HG02798 (cell line): ENCODE results near the gene KDM4C.

Experiments used
- ATAC-seq: cut with Tn5 transposase; IDR thresholded peaks from one replicate; pipeline ENCODE4 v1.9.1; 2021; ENCODE audit warnings: mild to moderate bottlenecking; ENCODE audit not compliant: unreplicated experiment, poor library complexity

KDM4C gene

DNA sequence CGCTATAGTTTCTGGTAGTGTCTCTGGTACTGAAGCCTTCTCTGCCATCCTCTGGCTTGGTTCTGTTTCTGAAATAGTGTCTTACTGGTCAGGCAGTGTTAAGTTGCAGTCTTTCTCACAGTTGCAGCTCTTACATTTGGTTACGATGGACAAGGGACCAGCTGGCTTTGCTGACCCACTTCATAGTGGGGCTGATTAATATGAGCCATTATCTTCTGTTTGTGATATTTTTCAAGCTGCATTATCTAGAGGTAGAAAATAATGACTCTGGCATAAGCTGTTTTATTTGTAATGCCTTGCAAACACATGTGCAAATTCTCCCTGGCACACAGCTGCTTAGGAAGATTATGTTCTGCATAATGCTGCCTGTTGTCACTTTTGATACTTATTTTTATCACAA lies 199.1 kb downstream of the KDM4C start:
- no peak for ATAC-seq

DNA sequence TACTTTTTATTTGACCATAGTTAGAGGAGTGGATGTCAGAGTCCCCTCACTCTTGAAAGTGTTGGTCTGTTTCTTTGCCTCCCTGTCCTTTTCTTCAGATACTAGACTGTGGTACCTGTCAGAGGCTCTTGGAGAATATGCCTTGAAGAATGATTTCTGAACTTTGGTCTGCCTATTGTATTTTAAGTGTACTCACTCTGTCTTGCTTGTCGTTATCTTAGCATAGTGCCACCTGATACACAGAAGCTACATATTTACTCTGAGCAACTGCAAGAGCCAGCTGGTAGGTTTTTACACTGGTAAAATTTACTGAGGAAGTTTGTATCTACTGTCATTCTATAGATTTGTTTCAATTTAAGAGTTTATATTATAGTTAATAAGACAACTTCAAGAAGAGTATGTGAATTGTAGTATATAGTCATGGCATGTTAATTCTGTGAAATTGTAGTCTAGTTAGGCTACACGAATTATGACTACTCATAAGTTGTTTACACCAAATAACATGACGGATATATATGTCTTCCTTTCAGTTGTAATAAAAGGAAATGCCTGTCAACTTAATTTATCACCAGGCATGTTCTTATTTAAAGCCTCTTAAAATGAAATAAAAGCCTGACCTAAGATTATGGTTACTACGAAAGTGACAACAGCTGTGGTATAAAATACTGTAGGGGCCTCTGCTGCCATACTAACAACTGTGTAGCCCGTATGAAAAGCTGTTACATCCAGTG lies 201.7 kb downstream of the KDM4C start:
- no peak for ATAC-seq

- peak; percentile 49 for ATAC-seq
Measured at GRCh38 chr9:6960777-6961176, 203.0 kb downstream of the KDM4C start.

- no peak for ATAC-seq
Measured at GRCh38 chr9:6961845-6962522, 204.2 kb downstream of the KDM4C start.

GRCh38 chr9:6965566-6965965 lies 207.8 kb downstream of the KDM4C start:
- ATAC-seq = no peak

- ATAC-seq = no peak
Measured at GRCh38 chr9:6968271-6968670, 210.5 kb downstream of the KDM4C start.

DNA sequence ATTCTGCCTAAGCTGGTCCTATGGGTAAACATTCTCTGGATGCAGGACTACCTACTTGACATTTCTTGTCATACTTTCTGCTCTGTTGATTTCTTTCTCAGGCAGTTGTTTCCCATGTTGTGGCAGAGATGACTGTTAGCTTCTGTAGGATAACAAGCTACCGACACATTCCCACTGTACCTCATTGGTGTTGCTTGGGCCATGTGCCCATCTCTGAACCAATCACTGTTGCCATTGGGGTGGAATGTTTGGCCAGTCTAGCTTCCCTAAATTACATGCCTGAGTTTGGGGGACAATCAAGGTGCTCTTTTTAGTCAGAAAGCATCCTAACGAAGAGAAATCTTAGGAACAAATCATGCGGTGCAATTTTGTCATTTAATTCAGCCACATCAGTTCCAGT lies 212.0 kb downstream of the KDM4C start:
- no peak for ATAC-seq

- no peak for ATAC-seq
Measured at GRCh38 chr9:6973089-6973488, 215.3 kb downstream of the KDM4C start.

GRCh38 chr9:6973762-6974161 lies 216.0 kb downstream of the KDM4C start:
- ATAC-seq = peak; percentile 96

- ATAC-seq = no peak
Measured at GRCh38 chr9:6975198-6975597, 217.4 kb downstream of the KDM4C start.

- no peak for ATAC-seq
Measured at GRCh38 chr9:6977761-6978160, 220.0 kb downstream of the KDM4C start.

- no peak for ATAC-seq
Measured at GRCh38 chr9:6978591-6978990, 220.8 kb downstream of the KDM4C start.

- no peak for ATAC-seq
Measured at GRCh38 chr9:6984941-6985578, 227.3 kb downstream of the KDM4C start.

- no peak for ATAC-seq
Measured at GRCh38 chr9:6986141-6986815, 228.5 kb downstream of the KDM4C start.

DNA sequence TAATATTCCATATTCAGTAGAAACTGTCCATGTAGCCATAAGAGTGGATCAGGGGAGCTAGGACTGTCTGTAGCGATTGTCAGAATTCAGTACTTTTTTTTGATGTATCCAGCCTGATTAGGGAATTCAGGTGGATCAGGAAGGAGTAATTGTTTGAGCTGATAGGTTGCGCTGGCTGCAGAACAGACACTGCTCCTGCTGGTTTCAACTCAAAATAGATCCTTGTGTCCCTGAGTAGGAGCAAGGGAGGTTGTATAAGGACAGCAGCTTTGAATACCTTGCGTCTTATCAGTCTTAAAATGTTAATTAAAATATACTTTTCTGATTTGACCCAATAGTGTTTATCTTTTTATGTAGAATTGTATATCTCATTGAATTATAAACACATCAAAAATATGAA lies 229.6 kb downstream of the KDM4C start:
- no peak for ATAC-seq

DNA sequence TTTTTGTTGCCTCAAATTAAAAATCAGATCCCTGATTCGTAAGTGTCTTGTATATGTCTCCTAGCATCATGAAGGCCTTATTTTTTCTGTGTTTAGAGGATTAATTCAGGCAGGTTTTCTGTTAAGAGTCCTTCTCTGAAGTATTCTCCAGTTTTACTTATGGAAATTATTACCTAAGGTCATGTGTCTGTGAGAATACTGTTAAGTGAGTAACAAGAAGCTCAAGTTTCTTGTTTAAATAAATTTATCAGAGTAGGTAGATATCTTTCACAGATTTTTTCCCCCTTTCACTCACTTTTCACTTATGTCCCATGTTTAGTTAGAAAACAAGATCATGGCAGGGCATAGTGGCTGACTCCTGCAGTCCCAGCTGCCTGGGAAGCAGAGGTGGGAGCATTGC lies 233.6 kb downstream of the KDM4C start:
- no peak for ATAC-seq

DNA sequence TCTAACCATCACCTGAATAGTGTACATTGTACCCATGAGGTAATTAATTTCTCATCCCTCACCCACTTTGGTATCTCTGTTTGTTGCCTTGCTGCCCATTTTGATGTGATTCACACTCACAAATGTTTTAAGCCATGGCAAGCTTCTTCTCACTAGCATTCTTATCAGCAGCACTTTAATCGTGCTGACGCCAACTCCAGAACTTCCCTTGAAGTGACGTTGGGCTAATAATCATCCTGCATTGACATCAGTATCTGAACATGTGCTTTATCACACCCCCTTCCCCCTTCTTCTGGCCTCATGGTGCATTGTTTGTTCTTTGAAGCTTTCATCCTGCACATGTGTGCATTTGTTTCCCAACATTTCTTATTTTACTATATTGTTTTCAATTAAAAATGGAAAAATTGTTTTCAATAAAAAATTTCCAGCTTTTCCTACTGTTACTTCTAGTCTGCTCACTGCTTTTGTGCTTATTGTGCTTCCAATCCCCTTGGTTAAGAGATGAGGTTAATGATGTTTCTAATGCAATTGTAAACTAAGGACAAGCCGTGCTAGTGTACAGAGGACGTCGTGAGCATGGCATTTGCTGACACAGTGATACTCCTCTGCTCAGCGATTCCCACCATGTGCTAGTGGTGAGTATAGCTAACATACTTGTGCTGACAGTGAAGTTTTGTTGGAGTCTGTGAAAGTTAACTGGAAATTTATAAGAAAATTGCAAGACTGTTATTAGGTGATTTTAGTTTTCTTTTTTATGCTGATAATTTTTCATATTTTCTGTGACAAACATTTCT lies 238.5 kb downstream of the KDM4C start:
- ATAC-seq = no peak

DNA sequence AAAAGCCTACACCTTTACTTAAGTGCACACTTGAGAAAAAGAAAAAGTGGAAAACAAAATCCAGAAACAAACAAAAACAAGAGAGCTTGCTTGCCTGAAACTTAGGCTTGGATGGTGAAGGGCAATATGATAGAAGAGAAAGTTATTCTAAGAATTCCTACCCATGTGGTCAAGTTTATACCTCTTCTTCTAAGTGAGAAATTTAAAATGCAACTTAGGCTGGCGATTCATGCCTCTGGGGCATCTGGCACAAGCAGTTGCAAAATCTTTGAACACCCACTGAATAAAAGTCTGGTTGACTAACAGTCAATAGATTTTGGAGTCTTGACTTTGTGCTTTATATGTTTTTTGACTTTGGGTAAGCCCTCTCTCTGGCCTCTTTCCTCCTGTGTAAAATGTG lies 239.6 kb downstream of the KDM4C start:
- ATAC-seq = no peak

DNA sequence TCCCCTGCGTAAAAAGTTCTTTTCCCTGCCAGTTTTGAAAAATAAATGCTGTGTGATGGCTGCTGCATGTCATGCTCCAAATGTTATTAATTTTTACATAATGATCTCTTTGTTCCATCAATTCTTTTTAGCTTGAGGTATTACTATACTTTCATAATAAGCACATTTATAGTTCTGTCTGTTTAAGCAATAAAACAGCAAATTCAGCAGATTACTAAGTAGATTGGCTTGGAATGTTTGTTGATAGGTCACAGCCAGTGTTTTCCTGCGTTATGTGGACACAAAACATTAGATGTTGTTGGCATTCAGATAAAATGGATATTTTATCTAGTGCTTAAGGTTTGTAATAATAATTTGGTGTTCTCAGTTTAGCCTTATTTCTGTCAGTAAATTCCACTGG lies 242.0 kb downstream of the KDM4C start:
- no peak for ATAC-seq

DNA sequence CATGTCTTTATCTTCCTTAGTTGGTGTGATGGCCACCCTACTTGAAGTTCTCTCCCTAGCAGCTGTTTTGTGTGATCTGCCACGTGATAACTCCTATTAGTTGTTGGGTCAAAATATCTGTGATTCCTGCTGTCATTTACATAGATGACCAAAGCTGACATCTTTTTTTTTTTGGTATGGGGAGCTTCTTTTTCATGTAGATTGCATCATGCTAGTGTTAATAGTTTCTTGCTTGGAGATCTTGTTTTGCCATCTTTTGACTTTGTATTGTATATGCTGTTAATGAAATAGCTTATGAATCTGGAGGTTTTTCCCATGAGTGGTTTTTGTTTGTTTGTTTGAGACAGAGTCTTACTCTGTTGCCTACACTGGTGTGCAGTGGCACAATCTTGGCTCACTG lies 243.8 kb downstream of the KDM4C start:
- no peak for ATAC-seq
